ENCODE measurements around the gene PREX1. TPM values are rescaled to one million over a fixed set of nuclear protein-coding genes. Genes with fewer than 3 reads are reported as not detected.

Gene PREX1
- polyA plus RNA-seq, 1 donor (not counting 4 experiments of a cell fraction or from before 2014, with no cell fraction given), result 0.22 TPM

GRCh38 chr20:48618631-48619030, 209.2 kb downstream of the PREX1 start:
- Histone ChIP-seq H3K9me3 (ENCODE audit: control insufficient read depth, low read depth, low read length) (no peaks in the 10 kb centered on the region), H4K20me1 (ENCODE audit: control insufficient read depth, extremely low read depth, insufficient read depth, low read length) (no peaks in the 10 kb centered on the region), H3K9me1 (ENCODE audit: control insufficient read depth, extremely low read depth, insufficient read depth, low read length) (no peaks in the 10 kb centered on the region), H3K36me3 (ENCODE audit: control insufficient read depth in 2 of 2, extremely low read depth in 1 of 2, insufficient read depth in 2 of 2, low read length in 2 of 2) (no peaks in the 10 kb centered on the region), H3K4me2 (ENCODE audit: control insufficient read depth, extremely low read depth, insufficient read depth, low read depth, low read length) (no peak overlapping the region), H3K4me3 (ENCODE audit: control insufficient read depth in 2 of 3, extremely low read depth in 1 of 3, insufficient read depth in 2 of 3, low read depth in 1 of 3, low read length in 3 of 3) (no peak overlapping the region), H3K79me2 (ENCODE audit: control insufficient read depth, insufficient read depth, low read length) (no peaks in the 10 kb centered on the region), H3K27me3 (ENCODE audit: control insufficient read depth, extremely low read depth, insufficient read depth, low read length) (peaks cover 29% of the 10 kb centered on the region), H3K27ac (ENCODE audit: control insufficient read depth, insufficient read depth, low read length) (no peak overlapping the region), H3K9ac (ENCODE audit: control insufficient read depth, extremely low read depth, insufficient read depth, low read length) (no peak overlapping the region), H3K4me1 (ENCODE audit: control insufficient read depth, extremely low read depth, insufficient read depth, low read length) (peaks cover 21% of the 10 kb centered on the region), H2AFZ (ENCODE audit: control insufficient read depth, low read length) (no peak overlapping the region)
- dilution Hi-C loops (cut with MboI; ENCODE audit: extremely low pct_ligation_motif_present, low sequenced_read_pairs), result no loop called here
- TF ChIP-seq CTCF (optimal IDR thresholded peaks at IDR 0.05 in 1 of 3, IDR thresholded peaks at IDR 0.05 in 1 of 3, conservative IDR thresholded peaks at IDR 0.05 in 1 of 3; ENCODE audit: extremely low read depth in 1 of 3, insufficient read depth in 2 of 3, low read length in 3 of 3) (no peak), EZH2 (IDR thresholded peaks at IDR 0.05; ENCODE audit: low read length) (no peak)
- no peak for DNase-seq (ENCODE audit: low read depth, low spot score)
- no peak for FAIRE-seq

GRCh38 chr20:48618052-48618451, 209.7 kb downstream of the PREX1 start:
- TF ChIP-seq EZH2 (IDR thresholded peaks at IDR 0.05; ENCODE audit: low read length), result no peak
- no peak for TF ChIP-seq CTCF (optimal IDR thresholded peaks at IDR 0.05 in 1 of 3, IDR thresholded peaks at IDR 0.05 in 1 of 3, conservative IDR thresholded peaks at IDR 0.05 in 1 of 3; ENCODE audit: extremely low read depth in 1 of 3, insufficient read depth in 2 of 3, low read length in 3 of 3)
- Histone ChIP-seq H3K4me1 (ENCODE audit: control insufficient read depth, extremely low read depth, insufficient read depth, low read length) (peaks cover 21% of the 10 kb centered on the region), H3K27ac (ENCODE audit: control insufficient read depth, insufficient read depth, low read length) (no peak overlapping the region), H3K4me2 (ENCODE audit: control insufficient read depth, extremely low read depth, insufficient read depth, low read depth, low read length) (no peak overlapping the region), H4K20me1 (ENCODE audit: control insufficient read depth, extremely low read depth, insufficient read depth, low read length) (no peaks in the 10 kb centered on the region), H3K9me1 (ENCODE audit: control insufficient read depth, extremely low read depth, insufficient read depth, low read length) (no peaks in the 10 kb centered on the region), H3K36me3 (ENCODE audit: control insufficient read depth in 2 of 2, extremely low read depth in 1 of 2, insufficient read depth in 2 of 2, low read length in 2 of 2) (no peaks in the 10 kb centered on the region), H3K27me3 (ENCODE audit: control insufficient read depth, extremely low read depth, insufficient read depth, low read length) (peaks cover 29% of the 10 kb centered on the region), H3K9me3 (ENCODE audit: control insufficient read depth, low read depth, low read length) (no peaks in the 10 kb centered on the region), H3K9ac (ENCODE audit: control insufficient read depth, extremely low read depth, insufficient read depth, low read length) (no peak overlapping the region), H3K4me3 (ENCODE audit: control insufficient read depth in 2 of 3, extremely low read depth in 1 of 3, insufficient read depth in 2 of 3, low read depth in 1 of 3, low read length in 3 of 3) (no peak overlapping the region), H3K79me2 (ENCODE audit: control insufficient read depth, insufficient read depth, low read length) (no peaks in the 10 kb centered on the region), H2AFZ (ENCODE audit: control insufficient read depth, low read length) (no peak overlapping the region)
- DNase-seq (ENCODE audit: low read depth, low spot score) (no peak), FAIRE-seq (no peak)
- dilution Hi-C loops (cut with MboI; ENCODE audit: extremely low pct_ligation_motif_present, low sequenced_read_pairs), result no loop called here
